Measurements from ENCODE around the gene ZNF544.

ZNF544 gene

GRCh38 chr19:58279042-58279924, 50.6 kb downstream of the ZNF544 start:
- no peak for TF ChIP-seq CTCF (conservative IDR thresholded peaks at IDR 0.05; ENCODE audit: low read depth, low read length)
- DNase-seq (ENCODE audit: low read depth), result peak; percentile 80
- H3K4me3 ChIP-seq (ENCODE audit: low read depth, low read length), result peak overlapping the region; percentile 92

DNA sequence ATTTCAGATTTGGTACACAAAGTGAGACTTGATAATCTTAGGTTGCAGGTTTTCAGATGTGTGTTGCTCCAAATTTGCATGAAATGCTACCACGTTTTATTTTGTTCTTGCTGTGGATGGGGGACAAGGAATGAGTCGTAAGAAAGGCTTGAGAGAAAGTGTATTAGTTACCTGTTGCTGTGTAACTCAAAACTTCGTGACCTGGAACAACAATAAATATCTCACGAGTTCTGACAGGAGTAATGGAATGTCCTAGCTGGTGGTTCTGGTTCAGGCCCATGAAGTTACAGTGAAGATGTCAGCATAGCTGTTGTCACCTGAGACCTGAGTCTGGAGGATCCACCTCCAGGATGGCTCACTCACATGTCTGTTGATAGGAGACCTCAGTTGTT, 51.2 kb downstream of the ZNF544 start:
- TF ChIP-seq CTCF (conservative IDR thresholded peaks at IDR 0.05; ENCODE audit: low read depth, low read length), result no peak
- peak; percentile 28 for DNase-seq (ENCODE audit: low read depth)
- peak overlapping the region; percentile 92 for H3K4me3 ChIP-seq (ENCODE audit: low read depth, low read length)

DNA sequence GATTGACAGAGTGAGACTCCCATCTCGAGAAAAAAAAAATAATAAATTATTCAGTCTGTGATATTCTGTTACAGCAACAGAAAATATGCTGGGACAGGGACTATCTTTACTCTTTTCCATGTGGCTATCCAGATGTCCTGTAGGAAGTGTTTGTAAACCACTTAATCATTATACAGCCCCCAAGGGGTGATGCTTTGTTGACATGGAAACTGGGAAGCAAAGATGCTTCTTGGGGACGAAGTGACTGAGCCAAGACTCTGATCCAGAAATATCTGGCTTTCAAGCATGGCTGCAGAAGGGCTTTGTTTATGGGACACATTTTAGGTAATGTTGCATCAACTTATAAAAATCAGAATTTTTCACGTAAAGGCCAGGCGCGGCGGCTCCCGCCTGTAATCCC, 55.5 kb downstream of the ZNF544 start:
- H3K4me3 ChIP-seq (ENCODE audit: low read depth, low read length), result no peak overlapping the region
- TF ChIP-seq CTCF (conservative IDR thresholded peaks at IDR 0.05; ENCODE audit: low read depth, low read length), result no peak
- DNase-seq (ENCODE audit: low read depth), result no peak

- TF ChIP-seq CTCF (conservative IDR thresholded peaks at IDR 0.05; ENCODE audit: low read depth, low read length), result no peak
- no peak for DNase-seq (ENCODE audit: low read depth)
- no peak overlapping the region for H3K4me3 ChIP-seq (ENCODE audit: low read depth, low read length)
Observed at GRCh38 chr19:58291943-58292342, 63.2 kb downstream of the ZNF544 start.

DNA sequence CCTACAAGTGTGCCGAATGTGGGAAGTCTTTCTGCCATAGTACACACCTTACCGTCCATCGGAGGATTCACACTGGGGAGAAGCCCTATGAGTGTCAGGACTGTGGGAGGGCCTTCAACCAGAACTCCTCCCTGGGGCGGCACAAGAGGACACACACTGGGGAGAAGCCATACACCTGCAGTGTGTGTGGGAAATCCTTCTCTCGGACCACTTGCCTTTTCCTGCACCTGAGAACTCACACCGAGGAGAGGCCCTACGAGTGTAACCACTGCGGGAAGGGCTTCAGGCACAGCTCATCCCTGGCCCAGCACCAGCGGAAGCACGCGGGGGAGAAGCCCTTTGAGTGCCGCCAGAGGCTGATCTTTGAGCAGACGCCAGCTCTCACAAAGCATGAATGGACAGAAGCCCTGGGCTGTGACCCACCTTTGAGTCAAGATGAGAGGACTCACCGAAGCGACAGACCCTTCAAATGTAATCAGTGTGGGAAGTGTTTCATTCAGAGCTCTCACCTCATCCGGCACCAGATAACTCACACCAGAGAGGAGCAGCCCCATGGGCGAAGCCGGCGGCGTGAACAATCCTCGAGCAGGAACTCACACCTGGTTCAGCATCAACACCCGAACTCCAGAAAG, 66.1 kb downstream of the ZNF544 start:
- no peak for DNase-seq (ENCODE audit: low read depth)
- no peak overlapping the region for H3K4me3 ChIP-seq (ENCODE audit: low read depth, low read length)
- no peak for TF ChIP-seq CTCF (conservative IDR thresholded peaks at IDR 0.05; ENCODE audit: low read depth, low read length)

DNA sequence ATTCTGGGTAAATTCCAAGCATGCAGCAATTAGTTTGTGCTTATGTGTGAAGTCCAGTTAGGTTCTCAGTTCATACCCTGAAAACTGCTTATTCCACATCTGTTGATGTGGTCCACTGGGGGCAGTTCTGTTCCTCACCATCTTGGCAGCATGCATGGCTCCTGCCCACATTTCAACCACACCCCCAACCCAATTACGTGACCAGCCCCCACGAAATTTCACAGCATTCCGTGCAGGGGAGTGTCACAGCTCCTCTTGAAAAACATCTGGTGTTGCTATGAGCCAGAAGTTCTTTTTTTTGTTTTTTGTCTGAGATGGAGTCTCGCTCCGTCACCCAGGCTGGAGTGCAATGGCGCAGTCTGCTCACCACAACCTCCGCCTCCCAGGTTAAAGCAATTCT, 67.4 kb downstream of the ZNF544 start:
- H3K4me3 ChIP-seq (ENCODE audit: low read depth, low read length), result no peak overlapping the region
- TF ChIP-seq CTCF (conservative IDR thresholded peaks at IDR 0.05; ENCODE audit: low read depth, low read length), result no peak
- no peak for DNase-seq (ENCODE audit: low read depth)
